ENCODE measurements around the gene OSGEP.

OSGEP gene

DNA sequence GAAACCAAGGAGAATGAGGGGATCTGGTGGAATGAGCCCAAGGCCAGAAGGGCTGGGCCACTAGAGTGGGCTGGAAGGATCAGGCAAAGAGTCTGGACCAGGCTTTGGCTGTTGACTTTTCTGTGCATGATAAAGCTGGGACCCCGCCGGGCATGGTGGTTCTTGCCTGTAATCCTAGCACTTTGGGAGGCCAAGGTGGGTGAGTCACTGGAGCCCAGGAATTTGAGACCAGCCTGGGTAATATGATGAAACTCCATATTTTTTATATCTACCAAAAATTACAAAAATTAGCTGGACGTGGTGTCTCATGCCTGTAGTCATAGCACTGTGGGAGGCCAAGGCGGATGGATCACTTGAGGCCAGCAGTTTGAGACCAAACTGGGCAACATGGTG lies 18.3 kb downstream of the OSGEP start:
- TF ChIP-seq SPI1 (IDR thresholded peaks at IDR 0.05; ENCODE audit: borderline replicate concordance, low read depth) (no peak), GABPA (IDR thresholded peaks at IDR 0.05; ENCODE audit: low read depth) (no peak), POLR2AphosphoS5 (IDR thresholded peaks at IDR 0.05; ENCODE audit: low read depth) (no peak)
- TF ChIP-seq, protein P1, sequence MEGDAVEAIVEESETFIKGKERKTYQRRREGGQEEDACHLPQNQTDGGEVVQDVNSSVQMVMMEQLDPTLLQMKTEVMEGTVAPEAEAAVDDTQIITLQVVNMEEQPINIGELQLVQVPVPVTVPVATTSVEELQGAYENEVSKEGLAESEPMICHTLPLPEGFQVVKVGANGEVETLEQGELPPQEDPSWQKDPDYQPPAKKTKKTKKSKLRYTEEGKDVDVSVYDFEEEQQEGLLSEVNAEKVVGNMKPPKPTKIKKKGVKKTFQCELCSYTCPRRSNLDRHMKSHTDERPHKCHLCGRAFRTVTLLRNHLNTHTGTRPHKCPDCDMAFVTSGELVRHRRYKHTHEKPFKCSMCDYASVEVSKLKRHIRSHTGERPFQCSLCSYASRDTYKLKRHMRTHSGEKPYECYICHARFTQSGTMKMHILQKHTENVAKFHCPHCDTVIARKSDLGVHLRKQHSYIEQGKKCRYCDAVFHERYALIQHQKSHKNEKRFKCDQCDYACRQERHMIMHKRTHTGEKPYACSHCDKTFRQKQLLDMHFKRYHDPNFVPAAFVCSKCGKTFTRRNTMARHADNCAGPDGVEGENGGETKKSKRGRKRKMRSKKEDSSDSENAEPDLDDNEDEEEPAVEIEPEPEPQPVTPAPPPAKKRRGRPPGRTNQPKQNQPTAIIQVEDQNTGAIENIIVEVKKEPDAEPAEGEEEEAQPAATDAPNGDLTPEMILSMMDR (IDR thresholded peaks at IDR 0.05; ENCODE audit: insufficient read depth, low read length) = no peak
- TF ChIP-seq, protein P2, sequence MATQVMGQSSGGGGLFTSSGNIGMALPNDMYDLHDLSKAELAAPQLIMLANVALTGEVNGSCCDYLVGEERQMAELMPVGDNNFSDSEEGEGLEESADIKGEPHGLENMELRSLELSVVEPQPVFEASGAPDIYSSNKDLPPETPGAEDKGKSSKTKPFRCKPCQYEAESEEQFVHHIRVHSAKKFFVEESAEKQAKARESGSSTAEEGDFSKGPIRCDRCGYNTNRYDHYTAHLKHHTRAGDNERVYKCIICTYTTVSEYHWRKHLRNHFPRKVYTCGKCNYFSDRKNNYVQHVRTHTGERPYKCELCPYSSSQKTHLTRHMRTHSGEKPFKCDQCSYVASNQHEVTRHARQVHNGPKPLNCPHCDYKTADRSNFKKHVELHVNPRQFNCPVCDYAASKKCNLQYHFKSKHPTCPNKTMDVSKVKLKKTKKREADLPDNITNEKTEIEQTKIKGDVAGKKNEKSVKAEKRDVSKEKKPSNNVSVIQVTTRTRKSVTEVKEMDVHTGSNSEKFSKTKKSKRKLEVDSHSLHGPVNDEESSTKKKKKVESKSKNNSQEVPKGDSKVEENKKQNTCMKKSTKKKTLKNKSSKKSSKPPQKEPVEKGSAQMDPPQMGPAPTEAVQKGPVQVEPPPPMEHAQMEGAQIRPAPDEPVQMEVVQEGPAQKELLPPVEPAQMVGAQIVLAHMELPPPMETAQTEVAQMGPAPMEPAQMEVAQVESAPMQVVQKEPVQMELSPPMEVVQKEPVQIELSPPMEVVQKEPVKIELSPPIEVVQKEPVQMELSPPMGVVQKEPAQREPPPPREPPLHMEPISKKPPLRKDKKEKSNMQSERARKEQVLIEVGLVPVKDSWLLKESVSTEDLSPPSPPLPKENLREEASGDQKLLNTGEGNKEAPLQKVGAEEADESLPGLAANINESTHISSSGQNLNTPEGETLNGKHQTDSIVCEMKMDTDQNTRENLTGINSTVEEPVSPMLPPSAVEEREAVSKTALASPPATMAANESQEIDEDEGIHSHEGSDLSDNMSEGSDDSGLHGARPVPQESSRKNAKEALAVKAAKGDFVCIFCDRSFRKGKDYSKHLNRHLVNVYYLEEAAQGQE (IDR thresholded peaks at IDR 0.05; ENCODE audit: insufficient replicate concordance, low read depth) = no peak
- H3K4me3 ChIP-seq (replicated peaks; ENCODE audit: insufficient read depth, low read length) = no peak overlapping the region
- no peak for DNase-seq (ENCODE audit: low read depth in 1 of 2, low spot score in 1 of 2)
- H3K27ac ChIP-seq (replicated peaks) = no peak overlapping the region
- H3K27me3 ChIP-seq (ENCODE audit: insufficient read depth, poor library complexity, severe bottlenecking) = no peaks in the 10 kb centered on the region

DNA sequence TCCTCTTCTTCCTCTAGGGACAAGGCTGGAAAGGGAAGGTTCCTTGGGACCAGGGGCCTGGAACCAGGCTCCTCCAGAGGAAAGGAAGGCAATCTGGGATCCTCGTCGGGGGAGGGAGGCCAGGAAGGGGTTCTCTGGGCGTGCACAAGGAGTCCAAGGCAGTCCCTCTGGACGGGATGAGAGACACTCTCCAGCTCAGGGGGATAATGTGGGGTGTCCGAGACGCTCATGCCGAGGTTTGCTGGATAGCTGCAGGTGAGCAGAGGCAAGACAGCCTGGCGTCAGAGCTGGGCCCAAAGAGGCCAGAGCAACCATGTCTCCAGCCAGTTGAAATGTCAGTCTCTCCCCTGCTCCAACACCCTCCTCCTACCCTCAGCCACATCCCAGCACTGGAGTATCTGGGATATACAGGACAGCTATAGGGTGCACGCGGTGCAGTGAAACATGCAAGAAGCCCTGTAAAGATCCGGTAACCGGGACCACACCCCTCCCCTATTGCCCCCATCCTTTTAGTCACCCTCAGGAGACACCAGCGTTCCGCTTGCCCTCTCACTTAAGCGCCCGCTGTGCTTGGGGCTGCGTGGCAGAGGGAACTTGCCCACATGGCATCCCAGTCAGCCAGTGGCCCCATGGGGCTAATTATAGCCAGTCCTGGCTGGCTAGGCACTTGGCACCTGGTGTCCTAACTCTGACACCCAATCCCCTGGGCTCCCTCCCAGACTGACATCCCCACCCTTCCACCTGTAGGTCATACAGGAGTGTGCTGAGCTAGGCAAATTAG lies 18.8 kb downstream of the OSGEP start, which contains the start of gene KLHL33:
Gene KLHL33 (minus strand): TSS at position 585 of the 781 bp plus-strand sequence. CDS start 355 bp downstream, at position 230.
- TF ChIP-seq POLR2AphosphoS5 (IDR thresholded peaks at IDR 0.05; ENCODE audit: low read depth) = no peak
- TF ChIP-seq, protein P2 (IDR thresholded peaks at IDR 0.05; ENCODE audit: insufficient replicate concordance, low read depth) = no peak
- no peak for TF ChIP-seq GABPA (IDR thresholded peaks at IDR 0.05; ENCODE audit: low read depth)
- TF ChIP-seq, protein P1 (IDR thresholded peaks at IDR 0.05; ENCODE audit: insufficient read depth, low read length) = no peak
- TF ChIP-seq SPI1 (IDR thresholded peaks at IDR 0.05; ENCODE audit: borderline replicate concordance, low read depth) = no peak
- DNase-seq (ENCODE audit: low read depth in 1 of 2, low spot score in 1 of 2) = no peak
- H3K27ac ChIP-seq (replicated peaks) = no peak within 1 kb of the TSS
- H3K27me3 ChIP-seq (ENCODE audit: insufficient read depth, poor library complexity, severe bottlenecking) = no peaks in the 10 kb centered on the region
- no peak within 1 kb of the TSS for H3K4me3 ChIP-seq (replicated peaks; ENCODE audit: insufficient read depth, low read length)

DNA sequence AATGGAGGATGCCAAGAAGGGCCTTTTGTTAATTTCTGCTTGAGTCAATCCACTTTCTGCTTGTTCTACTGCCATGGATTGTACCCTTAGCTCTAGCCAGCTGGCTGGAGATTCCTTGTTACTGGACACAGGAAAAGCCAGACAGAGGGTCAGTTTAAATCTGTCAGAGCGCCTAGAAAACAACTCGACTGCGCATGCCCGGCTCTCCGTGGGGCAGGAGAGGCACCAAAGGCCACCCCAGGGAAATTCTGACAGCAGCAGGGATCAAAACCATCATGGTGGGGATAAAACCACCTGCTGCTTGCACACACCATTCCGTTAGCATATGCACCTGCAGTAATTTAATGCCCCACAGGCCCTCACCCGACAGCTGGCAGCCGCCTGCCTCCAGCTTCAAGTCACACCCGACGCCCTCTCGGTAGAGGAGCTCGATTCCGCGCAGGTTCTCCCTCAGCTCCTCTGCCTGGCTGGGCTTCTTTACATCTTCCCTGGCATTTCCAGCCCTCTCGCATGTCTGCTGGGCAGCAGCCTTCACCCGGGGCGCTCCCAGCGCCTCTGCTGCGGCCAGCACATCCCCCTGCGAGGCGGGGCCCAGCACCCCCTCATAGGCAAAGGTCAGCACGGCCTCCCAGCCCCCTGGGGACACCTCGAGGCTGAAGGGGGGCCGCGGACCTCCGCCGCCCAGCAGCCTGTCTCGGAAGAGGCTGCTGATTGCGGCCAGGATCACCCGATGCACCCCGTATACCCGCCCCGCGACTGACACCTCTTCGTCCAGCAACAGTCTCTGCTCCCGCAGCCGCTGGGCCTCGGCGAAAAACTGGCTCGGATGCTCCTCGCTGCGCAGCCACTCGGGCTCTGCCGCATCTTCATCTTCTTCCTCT lies 19.7 kb downstream of the OSGEP start:
- Histone ChIP-seq H3K27ac (replicated peaks) (no peak overlapping the region), H3K4me3 (replicated peaks; ENCODE audit: insufficient read depth, low read length) (no peak overlapping the region), H3K27me3 (ENCODE audit: insufficient read depth, poor library complexity, severe bottlenecking) (no peaks in the 10 kb centered on the region)
- DNase-seq (ENCODE audit: low read depth in 1 of 2, low spot score in 1 of 2) = no peak
- TF ChIP-seq, protein P2 (IDR thresholded peaks at IDR 0.05; ENCODE audit: insufficient replicate concordance, low read depth) = no peak
- TF ChIP-seq POLR2AphosphoS5 (IDR thresholded peaks at IDR 0.05; ENCODE audit: low read depth) (no peak), SPI1 (IDR thresholded peaks at IDR 0.05; ENCODE audit: borderline replicate concordance, low read depth) (no peak), GABPA (IDR thresholded peaks at IDR 0.05; ENCODE audit: low read depth) (no peak)
- TF ChIP-seq, protein P1 (IDR thresholded peaks at IDR 0.05; ENCODE audit: insufficient read depth, low read length) = no peak

Measured in HL-60 (cell line).